ENCODE results near the gene ADPRM.

DNA sequence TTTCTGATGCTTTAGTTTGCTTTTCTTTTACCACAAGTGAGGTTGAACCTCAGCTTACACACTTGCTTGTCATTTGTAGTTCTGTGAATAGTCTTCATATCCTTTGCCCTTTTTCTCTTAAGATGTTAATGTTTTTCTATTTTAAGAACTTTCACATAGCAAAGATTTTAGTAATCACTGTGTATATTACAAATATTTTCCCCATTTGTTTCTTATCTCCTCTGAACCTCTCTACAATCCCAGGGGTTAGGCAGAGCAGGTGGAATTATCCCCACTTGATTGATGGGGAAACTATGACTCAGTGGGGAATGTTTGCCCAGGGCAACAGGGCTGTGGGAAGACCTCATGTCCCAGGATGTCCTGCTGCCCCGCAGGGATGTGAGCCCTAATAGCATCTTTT, 28.6 kb upstream of the ADPRM start:
- TF ChIP-seq CTCF (IDR thresholded peaks at IDR 0.05; ENCODE audit: low read length) (no peak), EZH2 (optimal IDR thresholded peaks at IDR 0.05; ENCODE audit: low read depth, low read length) (no peak), EZH2phosphoT487 (IDR thresholded peaks at IDR 0.05; ENCODE audit: low read length) (no peak)
